ENCODE measurements around the gene CNPY1. TPM values are rescaled to one million over a fixed set of nuclear protein-coding genes. Genes with fewer than 3 reads are reported as not detected.

The CNPY1 gene
- total RNA-seq, 2 donors from 2014 or later, result not detected

GRCh38 chr7:155527664-155528063, 18.7 kb downstream of the CNPY1 start:
- WGBS, result 84% methylated on average over 7 of the region's 7 CpGs
- Histone ChIP-seq H3K4me1 (replicated peaks) (no peaks in the 10 kb centered on the region), H3K9me3 (no peaks in the 10 kb centered on the region), H3K4me3 (no peak overlapping the region), H3K27me3 (replicated peaks; ENCODE audit: insufficient read depth) (no peaks in the 10 kb centered on the region), H3K27ac (no peak overlapping the region), H3K36me3 (no peaks in the 10 kb centered on the region)
- TF ChIP-seq CTCF (IDR thresholded peaks at IDR 0.05) (no peak), POLR2AphosphoS5 (IDR thresholded peaks at IDR 0.05) (no peak), POLR2A (IDR thresholded peaks at IDR 0.05) (no peak)
- no peak for DNase-seq (ENCODE audit: low spot score)
- intact Hi-C loops (cut with DNase I), result no loop called here

GRCh38 chr7:155526225-155526624, 20.1 kb downstream of the CNPY1 start:
- intact Hi-C loops (cut with DNase I), result no loop called here
- WGBS, result 74% methylated on average over 13 of the region's 13 CpGs

GRCh38 chr7:155524018-155524556, 22.3 kb downstream of the CNPY1 start:
- H3K36me3 ChIP-seq, result no peaks in the 10 kb centered on the region
- no peak for DNase-seq (ENCODE audit: low spot score)
- no peaks in the 10 kb centered on the region for H3K27me3 ChIP-seq (replicated peaks; ENCODE audit: insufficient read depth)
- H3K27ac ChIP-seq, result no peak overlapping the region
- intact Hi-C loops (cut with DNase I), result no loop called here
- no peaks in the 10 kb centered on the region for H3K9me3 ChIP-seq
- no peak for TF ChIP-seq CTCF (IDR thresholded peaks at IDR 0.05)
- no peak for TF ChIP-seq POLR2AphosphoS5 (IDR thresholded peaks at IDR 0.05)
- TF ChIP-seq POLR2A (IDR thresholded peaks at IDR 0.05), result no peak
- no peaks in the 10 kb centered on the region for H3K4me1 ChIP-seq (replicated peaks)
- H3K4me3 ChIP-seq, result no peak overlapping the region
- WGBS, result 71% methylated on average over 11 of the region's 11 CpGs

More at GRCh38 chr7:155526225-155526624, 20.1 kb downstream of the CNPY1 start:
- DNase-seq (ENCODE audit: low spot score), result no peak
- TF ChIP-seq POLR2A (IDR thresholded peaks at IDR 0.05), result no peak
- no peak for TF ChIP-seq CTCF (IDR thresholded peaks at IDR 0.05)
- TF ChIP-seq POLR2AphosphoS5 (IDR thresholded peaks at IDR 0.05), result no peak
- Histone ChIP-seq H3K36me3 (no peaks in the 10 kb centered on the region), H3K4me1 (replicated peaks) (no peaks in the 10 kb centered on the region), H3K9me3 (no peaks in the 10 kb centered on the region), H3K4me3 (no peak overlapping the region), H3K27me3 (replicated peaks; ENCODE audit: insufficient read depth) (no peaks in the 10 kb centered on the region), H3K27ac (no peak overlapping the region)

- Histone ChIP-seq H3K4me1 (replicated peaks) (no peaks in the 10 kb centered on the region), H3K27me3 (replicated peaks; ENCODE audit: insufficient read depth) (no peaks in the 10 kb centered on the region), H3K9me3 (no peaks in the 10 kb centered on the region), H3K36me3 (no peaks in the 10 kb centered on the region), H3K27ac (no peak overlapping the region), H3K4me3 (no peak overlapping the region)
- DNase-seq (ENCODE audit: low spot score), result no peak
- intact Hi-C loops (cut with DNase I), result no loop called here
- 84% methylated on average over 14 of the region's 16 CpGs for WGBS
- TF ChIP-seq POLR2AphosphoS5 (IDR thresholded peaks at IDR 0.05) (no peak), POLR2A (IDR thresholded peaks at IDR 0.05) (no peak), CTCF (IDR thresholded peaks at IDR 0.05) (no peak)
Observed at GRCh38 chr7:155523168-155523675, 23.1 kb downstream of the CNPY1 start.

- no peaks in the 10 kb centered on the region for H3K27me3 ChIP-seq (replicated peaks; ENCODE audit: insufficient read depth)
- DNase-seq (ENCODE audit: low spot score), result no peak
- intact Hi-C loops (cut with DNase I), result no loop called here
Observed at GRCh38 chr7:155521743-155522398, 24.5 kb downstream of the CNPY1 start.

More at GRCh38 chr7:155521743-155522398, 24.5 kb downstream of the CNPY1 start:
- Histone ChIP-seq H3K4me1 (replicated peaks) (no peaks in the 10 kb centered on the region), H3K4me3 (no peak overlapping the region), H3K27ac (no peak overlapping the region), H3K36me3 (no peaks in the 10 kb centered on the region), H3K9me3 (no peaks in the 10 kb centered on the region)
- TF ChIP-seq POLR2A (IDR thresholded peaks at IDR 0.05) (no peak), CTCF (IDR thresholded peaks at IDR 0.05) (no peak), POLR2AphosphoS5 (IDR thresholded peaks at IDR 0.05) (no peak)
- WGBS, result 89% methylated on average over 21 of the region's 21 CpGs
